Neural progenitor cell (in vitro differentiated cells): Measurements from ENCODE around the gene CHMP2A.

Experiments used
- EZH2 ChIP-seq: fragments of 200-600 bp; sonication (generic); IDR thresholded peaks from 2 replicates; pipeline ENCODE4 v1.6.1; 2017; ENCODE audit warnings: antibody characterized with exemption, mild to moderate bottlenecking, moderate library complexity
- EZH2phosphoT487 ChIP-seq: fragments of 200-600 bp; sonication (generic); IDR thresholded peaks from 2 replicates; pipeline ENCODE4 v1.6.1; 2017; ENCODE audit warnings: antibody characterized with exemption
- TF ChIP-seq, protein P1 (sequence below): fragments of 200-600 bp; sonication (generic); IDR thresholded peaks from 2 replicates; pipeline ENCODE4 v1.5.1; 2017; ENCODE audit warnings: antibody characterized with exemption, mild to moderate bottlenecking

DNA sequence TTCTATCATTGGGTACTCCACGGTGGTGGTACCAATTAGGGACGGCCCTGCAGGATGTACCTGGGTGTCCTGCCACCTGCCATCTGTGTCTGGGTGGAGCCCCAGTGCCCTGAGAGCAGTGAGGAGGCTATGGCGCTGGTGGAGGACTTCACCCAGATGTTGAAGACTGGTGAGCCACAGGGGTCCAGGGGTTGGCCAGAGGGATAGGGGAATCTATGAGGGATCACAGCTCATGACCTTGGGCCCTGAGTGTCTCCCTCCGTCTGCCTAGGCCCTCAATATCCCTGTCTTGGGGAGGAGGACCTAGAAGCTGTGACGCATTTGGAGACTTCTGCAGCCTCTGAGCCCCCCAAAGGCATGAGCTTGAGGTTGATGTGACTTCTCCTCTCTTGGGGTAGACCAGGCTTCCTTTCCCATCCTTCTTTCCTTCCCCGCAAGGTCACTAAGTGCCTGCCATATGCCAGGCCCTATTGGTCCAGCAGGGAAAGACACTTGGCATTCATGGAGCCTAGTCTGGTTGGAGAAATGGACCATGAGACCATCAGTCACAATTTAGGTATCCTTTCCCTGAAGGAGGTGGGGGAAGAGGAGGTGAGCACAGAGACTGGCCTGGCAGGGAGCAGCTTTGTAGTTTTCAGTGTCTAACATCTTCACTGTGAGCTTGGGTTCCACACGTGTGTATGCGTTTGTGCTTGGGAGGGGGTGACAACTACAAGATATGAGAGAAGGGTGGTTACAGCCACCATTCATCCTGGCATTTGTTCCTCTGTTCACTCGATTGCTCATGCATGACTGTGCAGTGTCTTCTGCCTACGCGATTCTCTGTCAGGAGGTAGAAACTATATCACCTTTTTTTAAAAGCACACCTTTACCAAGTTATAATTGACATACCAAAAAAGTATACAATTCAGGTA is 23.4 kb upstream of the CHMP2A start:
- TF ChIP-seq, protein P1, sequence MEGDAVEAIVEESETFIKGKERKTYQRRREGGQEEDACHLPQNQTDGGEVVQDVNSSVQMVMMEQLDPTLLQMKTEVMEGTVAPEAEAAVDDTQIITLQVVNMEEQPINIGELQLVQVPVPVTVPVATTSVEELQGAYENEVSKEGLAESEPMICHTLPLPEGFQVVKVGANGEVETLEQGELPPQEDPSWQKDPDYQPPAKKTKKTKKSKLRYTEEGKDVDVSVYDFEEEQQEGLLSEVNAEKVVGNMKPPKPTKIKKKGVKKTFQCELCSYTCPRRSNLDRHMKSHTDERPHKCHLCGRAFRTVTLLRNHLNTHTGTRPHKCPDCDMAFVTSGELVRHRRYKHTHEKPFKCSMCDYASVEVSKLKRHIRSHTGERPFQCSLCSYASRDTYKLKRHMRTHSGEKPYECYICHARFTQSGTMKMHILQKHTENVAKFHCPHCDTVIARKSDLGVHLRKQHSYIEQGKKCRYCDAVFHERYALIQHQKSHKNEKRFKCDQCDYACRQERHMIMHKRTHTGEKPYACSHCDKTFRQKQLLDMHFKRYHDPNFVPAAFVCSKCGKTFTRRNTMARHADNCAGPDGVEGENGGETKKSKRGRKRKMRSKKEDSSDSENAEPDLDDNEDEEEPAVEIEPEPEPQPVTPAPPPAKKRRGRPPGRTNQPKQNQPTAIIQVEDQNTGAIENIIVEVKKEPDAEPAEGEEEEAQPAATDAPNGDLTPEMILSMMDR, result no peak
- TF ChIP-seq EZH2phosphoT487 (no peak), EZH2 (no peak)
